Astrocyte of the cerebellum (primary cell): ENCODE results near the gene CUX1.
"Not testable (repeated sequence)": the region's sequence is repeated elsewhere in the genome, so short reads cannot be mapped to it uniquely, and the experiment has no call there.

Experiments
- DNase-seq: peaks from one replicate; pipeline ENCODE4 v3.0.0-alpha.2; 2011; ENCODE audit warnings: low read depth
- H3K4me3 ChIP-seq: 2 replicates; pipeline ENCODE4 v1.5.1; 2011; ENCODE audit warnings: mild to moderate bottlenecking, low read depth, low read length, moderate library complexity
- in situ Hi-C: cut with HindIII; loops from 2 replicates; pipeline ENCODE4 v1.10.0; 2017; ENCODE audit warnings: low sequenced_read_pairs
- TF ChIP-seq, protein P1 (sequence below): IDR thresholded peaks from 2 replicates; pipeline ENCODE4 v1.5.1; 2012; ENCODE audit warnings: low read length, low read depth, moderate library complexity, mild to moderate bottlenecking; ENCODE audit errors: missing control alignments

CUX1 gene

DNA sequence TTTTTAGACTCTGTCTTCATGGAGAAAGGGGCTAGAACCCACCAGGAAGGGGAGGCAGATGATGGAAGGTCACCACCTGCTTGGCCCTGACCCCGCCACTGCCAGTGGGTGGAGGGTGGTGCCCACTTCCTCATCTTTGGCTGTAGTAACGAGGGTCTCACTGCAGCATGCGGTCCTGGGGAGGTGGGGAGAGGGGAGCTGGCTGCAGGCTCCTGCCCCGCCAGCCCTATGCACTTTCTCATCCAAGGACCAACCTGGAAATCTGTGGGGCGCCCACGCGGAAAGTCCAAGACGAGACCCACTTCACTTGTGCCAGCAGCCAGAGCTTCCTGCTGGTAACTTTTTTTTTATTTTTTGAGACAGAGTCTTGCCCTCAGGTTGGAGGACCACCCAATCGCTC is 101.0 kb downstream of the CUX1 start:
- in situ Hi-C loops, result no loop called here
- no peak for DNase-seq
- TF ChIP-seq, protein P1, sequence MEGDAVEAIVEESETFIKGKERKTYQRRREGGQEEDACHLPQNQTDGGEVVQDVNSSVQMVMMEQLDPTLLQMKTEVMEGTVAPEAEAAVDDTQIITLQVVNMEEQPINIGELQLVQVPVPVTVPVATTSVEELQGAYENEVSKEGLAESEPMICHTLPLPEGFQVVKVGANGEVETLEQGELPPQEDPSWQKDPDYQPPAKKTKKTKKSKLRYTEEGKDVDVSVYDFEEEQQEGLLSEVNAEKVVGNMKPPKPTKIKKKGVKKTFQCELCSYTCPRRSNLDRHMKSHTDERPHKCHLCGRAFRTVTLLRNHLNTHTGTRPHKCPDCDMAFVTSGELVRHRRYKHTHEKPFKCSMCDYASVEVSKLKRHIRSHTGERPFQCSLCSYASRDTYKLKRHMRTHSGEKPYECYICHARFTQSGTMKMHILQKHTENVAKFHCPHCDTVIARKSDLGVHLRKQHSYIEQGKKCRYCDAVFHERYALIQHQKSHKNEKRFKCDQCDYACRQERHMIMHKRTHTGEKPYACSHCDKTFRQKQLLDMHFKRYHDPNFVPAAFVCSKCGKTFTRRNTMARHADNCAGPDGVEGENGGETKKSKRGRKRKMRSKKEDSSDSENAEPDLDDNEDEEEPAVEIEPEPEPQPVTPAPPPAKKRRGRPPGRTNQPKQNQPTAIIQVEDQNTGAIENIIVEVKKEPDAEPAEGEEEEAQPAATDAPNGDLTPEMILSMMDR, result no peak
- no peak overlapping the region for H3K4me3 ChIP-seq

DNA sequence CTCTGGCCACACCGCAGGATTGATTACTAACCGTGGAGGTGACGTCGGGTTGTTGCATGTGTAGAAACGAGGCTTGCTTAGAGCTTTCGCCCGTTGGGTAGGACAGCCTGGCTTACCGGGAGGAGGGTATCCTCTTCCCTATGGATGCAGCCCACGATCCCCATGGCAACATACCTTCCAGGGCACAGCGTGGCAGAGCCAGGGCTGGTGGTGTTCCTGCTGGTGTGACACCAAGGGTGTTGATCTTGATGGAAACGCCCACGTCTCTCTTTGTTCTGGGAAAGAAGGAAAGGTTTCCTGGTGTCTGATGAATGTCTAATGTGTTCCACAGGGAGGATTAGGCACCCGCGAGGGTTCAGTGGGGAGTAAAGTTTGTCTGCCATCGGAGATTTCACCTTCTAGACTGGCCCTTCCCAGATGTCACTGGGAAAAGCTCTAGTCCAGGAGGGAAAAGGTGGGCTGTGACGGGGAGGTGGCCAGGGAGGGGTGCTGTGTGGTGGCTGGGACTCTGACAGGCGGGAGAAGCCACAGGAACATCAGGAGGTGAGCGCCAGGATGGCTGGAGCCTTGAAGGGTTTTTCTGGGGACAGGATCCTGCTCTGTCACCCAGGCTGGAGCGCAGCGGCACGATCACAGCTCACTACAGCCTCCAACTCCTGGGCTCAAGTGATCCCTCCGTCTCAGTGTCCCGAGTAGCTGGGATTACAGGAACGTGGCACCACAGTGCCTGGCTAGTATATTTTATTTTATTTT is 102.1 kb downstream of the CUX1 start:
- no peak overlapping the region for H3K4me3 ChIP-seq
- no peak for DNase-seq
- TF ChIP-seq, protein P1, result no peak
- in situ Hi-C loops, result no loop called here

DNA sequence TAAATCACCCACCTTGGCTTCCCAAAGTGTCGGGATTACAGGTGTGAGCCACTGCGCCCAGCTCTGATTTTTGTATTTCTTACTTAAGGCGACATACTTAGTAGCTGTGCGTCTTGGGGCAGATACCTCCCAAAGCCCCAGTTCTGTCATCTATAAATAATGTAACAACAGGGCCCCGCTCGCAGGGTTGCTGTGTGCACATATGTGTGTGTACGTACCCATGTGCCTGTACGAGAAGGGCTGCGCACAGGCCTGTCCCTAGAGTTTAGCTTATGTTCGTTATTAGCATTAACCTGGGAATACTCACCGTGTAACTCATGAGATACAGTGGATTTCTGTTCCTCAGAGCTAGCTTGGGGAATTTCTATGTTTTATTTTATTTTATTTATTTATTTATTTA is 103.6 kb downstream of the CUX1 start:
- no peak for DNase-seq
- in situ Hi-C loops, result no loop called here
- TF ChIP-seq, protein P1, result no peak
- no peak overlapping the region for H3K4me3 ChIP-seq

DNA sequence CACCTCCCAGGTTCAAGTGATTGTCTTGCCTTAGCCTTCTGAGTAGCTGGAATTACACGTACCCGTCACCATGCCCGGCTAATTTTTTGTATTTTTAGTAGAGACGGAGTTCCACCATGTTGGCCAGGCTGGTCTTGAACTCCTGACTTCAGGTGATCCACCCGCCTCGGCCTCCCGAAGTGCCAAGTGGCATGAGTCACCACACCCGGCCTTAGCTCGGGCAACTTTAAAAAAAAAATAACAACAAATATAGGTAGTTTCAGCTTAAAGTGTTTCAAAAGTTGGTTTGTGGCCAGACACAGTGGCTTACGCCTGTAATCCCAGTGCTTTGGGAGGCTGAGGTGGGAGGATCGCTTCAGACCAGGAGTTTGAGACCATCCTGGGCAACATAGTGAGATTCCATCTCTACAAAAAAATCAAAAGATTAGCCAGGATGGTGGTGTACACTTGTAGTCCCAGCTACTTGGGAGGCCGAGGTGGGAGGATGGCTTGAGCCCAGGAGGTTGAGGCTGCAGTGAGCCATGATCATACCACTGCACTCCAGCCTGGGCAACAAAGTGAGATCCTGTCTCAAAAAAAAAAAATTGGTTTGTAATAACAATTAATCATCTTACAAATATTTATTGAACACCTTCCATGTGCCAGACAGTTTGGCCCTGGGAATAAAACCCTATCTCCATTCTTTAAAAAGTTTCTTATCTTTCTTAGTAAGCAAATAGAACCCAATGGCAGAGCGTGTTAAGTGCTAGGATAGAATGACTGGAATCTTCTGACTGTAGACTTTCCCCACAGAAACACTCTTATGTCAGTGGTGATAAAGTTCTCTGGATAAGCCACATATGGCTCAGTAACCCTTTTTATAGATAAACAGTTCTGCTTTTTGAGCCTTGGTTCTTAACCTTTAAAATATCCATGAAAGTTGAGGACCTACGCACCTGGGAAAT is 104.4 kb downstream of the CUX1 start:
- H3K4me3 ChIP-seq, DNase-seq, in situ Hi-C loops: not testable (repeated sequence)

DNA sequence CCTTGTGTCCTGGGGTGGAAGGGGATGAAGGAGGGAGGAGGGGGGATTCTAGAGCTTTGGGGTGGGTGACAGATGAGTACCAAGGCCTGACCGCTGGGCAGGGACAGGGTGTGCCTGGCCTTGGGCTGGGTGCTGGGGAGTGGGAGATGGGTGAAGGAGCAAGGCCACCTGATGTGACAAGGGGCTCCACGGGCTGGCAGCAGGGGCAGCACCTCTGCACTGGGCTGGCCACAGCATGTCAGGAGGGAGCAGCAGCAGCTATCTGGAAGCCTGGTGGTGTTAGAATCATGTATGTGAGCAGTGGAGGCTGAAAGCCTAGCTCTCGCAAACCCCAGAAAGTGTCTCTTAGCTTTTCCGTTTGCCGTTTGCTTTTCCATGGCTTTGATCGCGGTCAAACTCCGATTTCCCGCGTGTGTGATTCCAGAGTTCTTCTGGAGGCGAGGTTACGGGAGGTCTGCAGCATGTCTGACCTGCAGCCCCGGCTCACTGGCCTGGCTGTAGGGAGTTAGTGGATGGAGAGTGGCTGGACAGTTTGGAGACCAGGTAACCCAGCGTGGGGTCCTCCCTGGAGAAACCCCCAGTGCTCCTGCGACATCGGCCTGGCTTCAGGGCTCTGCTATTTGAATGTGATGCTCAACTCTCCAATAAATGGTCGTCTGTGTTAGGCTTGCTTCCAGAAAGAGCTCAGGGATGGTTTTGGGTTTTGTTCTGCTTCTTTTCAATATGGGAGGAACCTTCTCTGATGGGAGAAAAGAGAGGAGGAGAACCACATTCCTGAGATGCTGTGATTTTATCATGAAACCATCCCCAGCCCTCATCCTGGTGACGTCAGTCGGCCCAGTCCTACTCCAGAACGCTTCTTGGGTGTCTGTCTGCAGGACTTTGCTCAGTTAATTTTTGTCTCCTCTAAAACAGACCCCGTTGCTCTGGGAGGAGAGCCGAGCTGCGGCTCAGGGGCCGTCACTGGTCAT is 105.5 kb downstream of the CUX1 start:
- in situ Hi-C loops, result no loop called here
- H3K4me3 ChIP-seq, result no peak overlapping the region
- TF ChIP-seq, protein P1, result no peak
- no peak for DNase-seq

DNA sequence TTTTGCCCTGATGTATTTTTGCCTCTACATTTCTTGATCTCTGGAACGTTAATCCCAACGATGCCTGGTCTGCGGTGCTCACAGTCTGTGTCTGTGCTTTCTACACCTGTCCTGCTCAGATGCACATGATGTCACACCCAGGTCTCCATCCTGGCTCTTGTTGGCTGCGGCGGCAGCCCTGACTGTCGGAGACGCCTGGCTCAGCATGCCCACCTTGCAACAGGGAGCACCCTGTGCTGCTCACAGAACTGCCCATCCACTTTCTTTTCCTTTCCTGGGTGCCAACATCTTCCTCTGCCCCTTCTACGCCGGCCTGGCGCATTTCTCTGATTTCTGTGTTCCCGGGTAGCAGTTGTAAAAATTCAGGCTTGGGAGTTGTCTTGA is 106.2 kb downstream of the CUX1 start:
- no peak overlapping the region for H3K4me3 ChIP-seq
- in situ Hi-C loops, result no loop called here
- no peak for DNase-seq
- TF ChIP-seq, protein P1, result no peak
